Measurements from ENCODE around the gene LRRTM4. TPM values are rescaled to one million over a fixed set of nuclear protein-coding genes. Genes with fewer than 3 reads are reported as not detected.

LRRTM4 gene
- total RNA-seq, 1 experiment from 2014 or later, result 9.4 TPM

DNA sequence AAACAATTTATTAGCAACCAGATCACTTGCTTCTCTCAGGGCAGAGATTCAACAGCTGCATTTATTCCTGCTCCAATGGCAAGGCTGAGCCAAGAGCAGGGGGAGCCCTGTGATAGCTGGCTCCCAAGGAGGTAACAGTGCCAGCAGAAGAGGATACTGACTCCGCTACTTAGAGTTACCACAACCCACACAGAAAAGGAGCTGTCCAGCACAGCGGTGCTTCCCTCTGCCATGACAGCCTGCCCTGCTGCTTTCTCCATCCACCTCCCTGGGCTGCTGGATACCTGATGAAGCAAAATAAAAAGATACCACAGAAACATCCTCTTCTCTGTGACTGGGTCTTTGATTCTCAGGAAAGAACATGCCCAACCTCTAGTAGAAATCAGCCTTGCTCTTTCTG is 467.2 kb downstream of the LRRTM4 start (continued):
- TF ChIP-seq, protein P1, sequence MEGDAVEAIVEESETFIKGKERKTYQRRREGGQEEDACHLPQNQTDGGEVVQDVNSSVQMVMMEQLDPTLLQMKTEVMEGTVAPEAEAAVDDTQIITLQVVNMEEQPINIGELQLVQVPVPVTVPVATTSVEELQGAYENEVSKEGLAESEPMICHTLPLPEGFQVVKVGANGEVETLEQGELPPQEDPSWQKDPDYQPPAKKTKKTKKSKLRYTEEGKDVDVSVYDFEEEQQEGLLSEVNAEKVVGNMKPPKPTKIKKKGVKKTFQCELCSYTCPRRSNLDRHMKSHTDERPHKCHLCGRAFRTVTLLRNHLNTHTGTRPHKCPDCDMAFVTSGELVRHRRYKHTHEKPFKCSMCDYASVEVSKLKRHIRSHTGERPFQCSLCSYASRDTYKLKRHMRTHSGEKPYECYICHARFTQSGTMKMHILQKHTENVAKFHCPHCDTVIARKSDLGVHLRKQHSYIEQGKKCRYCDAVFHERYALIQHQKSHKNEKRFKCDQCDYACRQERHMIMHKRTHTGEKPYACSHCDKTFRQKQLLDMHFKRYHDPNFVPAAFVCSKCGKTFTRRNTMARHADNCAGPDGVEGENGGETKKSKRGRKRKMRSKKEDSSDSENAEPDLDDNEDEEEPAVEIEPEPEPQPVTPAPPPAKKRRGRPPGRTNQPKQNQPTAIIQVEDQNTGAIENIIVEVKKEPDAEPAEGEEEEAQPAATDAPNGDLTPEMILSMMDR (IDR thresholded peaks at IDR 0.05), result no peak
- TF ChIP-seq CREM (CRISPR knock-in tag; IDR thresholded peaks at IDR 0.05), result no peak
- TF ChIP-seq, protein P2, sequence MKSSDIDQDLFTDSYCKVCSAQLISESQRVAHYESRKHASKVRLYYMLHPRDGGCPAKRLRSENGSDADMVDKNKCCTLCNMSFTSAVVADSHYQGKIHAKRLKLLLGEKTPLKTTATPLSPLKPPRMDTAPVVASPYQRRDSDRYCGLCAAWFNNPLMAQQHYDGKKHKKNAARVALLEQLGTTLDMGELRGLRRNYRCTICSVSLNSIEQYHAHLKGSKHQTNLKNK (CRISPR knock-in tag; IDR thresholded peaks at IDR 0.05), result no peak
- no peak for TF ChIP-seq PRRX2 (CRISPR knock-in tag; IDR thresholded peaks at IDR 0.05)
- TF ChIP-seq, protein P3, sequence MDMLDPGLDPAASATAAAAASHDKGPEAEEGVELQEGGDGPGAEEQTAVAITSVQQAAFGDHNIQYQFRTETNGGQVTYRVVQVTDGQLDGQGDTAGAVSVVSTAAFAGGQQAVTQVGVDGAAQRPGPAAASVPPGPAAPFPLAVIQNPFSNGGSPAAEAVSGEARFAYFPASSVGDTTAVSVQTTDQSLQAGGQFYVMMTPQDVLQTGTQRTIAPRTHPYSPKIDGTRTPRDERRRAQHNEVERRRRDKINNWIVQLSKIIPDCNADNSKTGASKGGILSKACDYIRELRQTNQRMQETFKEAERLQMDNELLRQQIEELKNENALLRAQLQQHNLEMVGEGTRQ (CRISPR knock-in tag; IDR thresholded peaks at IDR 0.05), result no peak
- TF ChIP-seq, protein P4, sequence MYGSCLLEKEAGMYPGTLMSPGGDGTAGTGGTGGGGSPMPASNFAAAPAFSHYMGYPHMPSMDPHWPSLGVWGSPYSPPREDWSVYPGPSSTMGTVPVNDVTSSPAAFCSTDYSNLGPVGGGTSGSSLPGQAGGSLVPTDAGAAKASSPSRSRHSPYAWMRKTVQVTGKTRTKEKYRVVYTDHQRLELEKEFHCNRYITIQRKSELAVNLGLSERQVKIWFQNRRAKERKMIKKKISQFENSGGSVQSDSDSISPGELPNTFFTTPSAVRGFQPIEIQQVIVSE (CRISPR knock-in tag; IDR thresholded peaks at IDR 0.05; ENCODE audit: borderline replicate concordance), result no peak
- TF ChIP-seq FOXJ3 (CRISPR knock-in tag; IDR thresholded peaks at IDR 0.05; ENCODE audit: borderline replicate concordance), result no peak
- TF ChIP-seq ELF4 (CRISPR knock-in tag; IDR thresholded peaks at IDR 0.05; ENCODE audit: low read depth), result no peak
- TF ChIP-seq NR3C1 (CRISPR knock-in tag; conservative IDR thresholded peaks at IDR 0.05; ENCODE audit: low read depth), result no peak
- TF ChIP-seq, protein P5, sequence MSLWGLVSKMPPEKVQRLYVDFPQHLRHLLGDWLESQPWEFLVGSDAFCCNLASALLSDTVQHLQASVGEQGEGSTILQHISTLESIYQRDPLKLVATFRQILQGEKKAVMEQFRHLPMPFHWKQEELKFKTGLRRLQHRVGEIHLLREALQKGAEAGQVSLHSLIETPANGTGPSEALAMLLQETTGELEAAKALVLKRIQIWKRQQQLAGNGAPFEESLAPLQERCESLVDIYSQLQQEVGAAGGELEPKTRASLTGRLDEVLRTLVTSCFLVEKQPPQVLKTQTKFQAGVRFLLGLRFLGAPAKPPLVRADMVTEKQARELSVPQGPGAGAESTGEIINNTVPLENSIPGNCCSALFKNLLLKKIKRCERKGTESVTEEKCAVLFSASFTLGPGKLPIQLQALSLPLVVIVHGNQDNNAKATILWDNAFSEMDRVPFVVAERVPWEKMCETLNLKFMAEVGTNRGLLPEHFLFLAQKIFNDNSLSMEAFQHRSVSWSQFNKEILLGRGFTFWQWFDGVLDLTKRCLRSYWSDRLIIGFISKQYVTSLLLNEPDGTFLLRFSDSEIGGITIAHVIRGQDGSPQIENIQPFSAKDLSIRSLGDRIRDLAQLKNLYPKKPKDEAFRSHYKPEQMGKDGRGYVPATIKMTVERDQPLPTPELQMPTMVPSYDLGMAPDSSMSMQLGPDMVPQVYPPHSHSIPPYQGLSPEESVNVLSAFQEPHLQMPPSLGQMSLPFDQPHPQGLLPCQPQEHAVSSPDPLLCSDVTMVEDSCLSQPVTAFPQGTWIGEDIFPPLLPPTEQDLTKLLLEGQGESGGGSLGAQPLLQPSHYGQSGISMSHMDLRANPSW (CRISPR knock-in tag; conservative IDR thresholded peaks at IDR 0.05; ENCODE audit: low read depth), result no peak
- no peak for TF ChIP-seq ZNF263 (CRISPR knock-in tag; IDR thresholded peaks at IDR 0.05; ENCODE audit: low read depth)
- TF ChIP-seq JUN (CRISPR knock-in tag; IDR thresholded peaks at IDR 0.05), result no peak
- TF ChIP-seq ESRRA (CRISPR knock-in tag; IDR thresholded peaks at IDR 0.05; ENCODE audit: borderline replicate concordance), result no peak
- no peak for TF ChIP-seq HMGA2 (CRISPR knock-in tag; IDR thresholded peaks at IDR 0.05)
- TF ChIP-seq ZNF232 (CRISPR knock-in tag; IDR thresholded peaks at IDR 0.05), result 0 out of 2 replicates have a peak, but pooled peaks have one; percentile 63
- TF ChIP-seq NFE2L1 (CRISPR knock-in tag; IDR thresholded peaks at IDR 0.05), result no peak; the same call in 1 of the 2 replicates
- TF ChIP-seq, protein P6, sequence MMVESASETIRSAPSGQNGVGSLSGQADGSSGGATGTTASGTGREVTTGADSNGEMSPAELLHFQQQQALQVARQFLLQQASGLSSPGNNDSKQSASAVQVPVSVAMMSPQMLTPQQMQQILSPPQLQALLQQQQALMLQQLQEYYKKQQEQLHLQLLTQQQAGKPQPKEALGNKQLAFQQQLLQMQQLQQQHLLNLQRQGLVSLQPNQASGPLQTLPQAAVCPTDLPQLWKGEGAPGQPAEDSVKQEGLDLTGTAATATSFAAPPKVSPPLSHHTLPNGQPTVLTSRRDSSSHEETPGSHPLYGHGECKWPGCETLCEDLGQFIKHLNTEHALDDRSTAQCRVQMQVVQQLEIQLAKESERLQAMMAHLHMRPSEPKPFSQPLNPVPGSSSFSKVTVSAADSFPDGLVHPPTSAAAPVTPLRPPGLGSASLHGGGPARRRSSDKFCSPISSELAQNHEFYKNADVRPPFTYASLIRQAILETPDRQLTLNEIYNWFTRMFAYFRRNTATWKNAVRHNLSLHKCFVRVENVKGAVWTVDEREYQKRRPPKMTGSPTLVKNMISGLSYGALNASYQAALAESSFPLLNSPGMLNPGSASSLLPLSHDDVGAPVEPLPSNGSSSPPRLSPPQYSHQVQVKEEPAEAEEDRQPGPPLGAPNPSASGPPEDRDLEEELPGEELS (CRISPR knock-in tag; IDR thresholded peaks at IDR 0.05), result peak; percentile 61
- TF ChIP-seq, protein P7, sequence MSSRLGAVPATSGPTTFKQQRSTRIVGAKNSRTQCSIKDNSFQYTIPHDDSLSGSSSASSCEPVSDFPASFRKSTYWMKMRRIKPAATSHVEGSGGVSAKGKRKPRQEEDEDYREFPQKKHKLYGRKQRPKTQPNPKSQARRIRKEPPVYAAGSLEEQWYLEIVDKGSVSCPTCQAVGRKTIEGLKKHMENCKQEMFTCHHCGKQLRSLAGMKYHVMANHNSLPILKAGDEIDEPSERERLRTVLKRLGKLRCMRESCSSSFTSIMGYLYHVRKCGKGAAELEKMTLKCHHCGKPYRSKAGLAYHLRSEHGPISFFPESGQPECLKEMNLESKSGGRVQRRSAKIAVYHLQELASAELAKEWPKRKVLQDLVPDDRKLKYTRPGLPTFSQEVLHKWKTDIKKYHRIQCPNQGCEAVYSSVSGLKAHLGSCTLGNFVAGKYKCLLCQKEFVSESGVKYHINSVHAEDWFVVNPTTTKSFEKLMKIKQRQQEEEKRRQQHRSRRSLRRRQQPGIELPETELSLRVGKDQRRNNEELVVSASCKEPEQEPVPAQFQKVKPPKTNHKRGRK (CRISPR knock-in tag; IDR thresholded peaks at IDR 0.05; ENCODE audit: borderline replicate concordance), result no peak
- TF ChIP-seq NR1H2 (CRISPR knock-in tag; IDR thresholded peaks at IDR 0.05), result no peak
- TF ChIP-seq MXD4 (CRISPR knock-in tag; IDR thresholded peaks at IDR 0.05; ENCODE audit: borderline replicate concordance), result no peak
- no peak for TF ChIP-seq GRHL2 (CRISPR knock-in tag; IDR thresholded peaks at IDR 0.05; ENCODE audit: insufficient replicate concordance, severe bottlenecking)
- TF ChIP-seq ZNF219 (CRISPR knock-in tag; IDR thresholded peaks at IDR 0.05; ENCODE audit: borderline replicate concordance), result no peak
- TF ChIP-seq GABPB1 (CRISPR knock-in tag; IDR thresholded peaks at IDR 0.05), result no peak
- TF ChIP-seq, protein P8, sequence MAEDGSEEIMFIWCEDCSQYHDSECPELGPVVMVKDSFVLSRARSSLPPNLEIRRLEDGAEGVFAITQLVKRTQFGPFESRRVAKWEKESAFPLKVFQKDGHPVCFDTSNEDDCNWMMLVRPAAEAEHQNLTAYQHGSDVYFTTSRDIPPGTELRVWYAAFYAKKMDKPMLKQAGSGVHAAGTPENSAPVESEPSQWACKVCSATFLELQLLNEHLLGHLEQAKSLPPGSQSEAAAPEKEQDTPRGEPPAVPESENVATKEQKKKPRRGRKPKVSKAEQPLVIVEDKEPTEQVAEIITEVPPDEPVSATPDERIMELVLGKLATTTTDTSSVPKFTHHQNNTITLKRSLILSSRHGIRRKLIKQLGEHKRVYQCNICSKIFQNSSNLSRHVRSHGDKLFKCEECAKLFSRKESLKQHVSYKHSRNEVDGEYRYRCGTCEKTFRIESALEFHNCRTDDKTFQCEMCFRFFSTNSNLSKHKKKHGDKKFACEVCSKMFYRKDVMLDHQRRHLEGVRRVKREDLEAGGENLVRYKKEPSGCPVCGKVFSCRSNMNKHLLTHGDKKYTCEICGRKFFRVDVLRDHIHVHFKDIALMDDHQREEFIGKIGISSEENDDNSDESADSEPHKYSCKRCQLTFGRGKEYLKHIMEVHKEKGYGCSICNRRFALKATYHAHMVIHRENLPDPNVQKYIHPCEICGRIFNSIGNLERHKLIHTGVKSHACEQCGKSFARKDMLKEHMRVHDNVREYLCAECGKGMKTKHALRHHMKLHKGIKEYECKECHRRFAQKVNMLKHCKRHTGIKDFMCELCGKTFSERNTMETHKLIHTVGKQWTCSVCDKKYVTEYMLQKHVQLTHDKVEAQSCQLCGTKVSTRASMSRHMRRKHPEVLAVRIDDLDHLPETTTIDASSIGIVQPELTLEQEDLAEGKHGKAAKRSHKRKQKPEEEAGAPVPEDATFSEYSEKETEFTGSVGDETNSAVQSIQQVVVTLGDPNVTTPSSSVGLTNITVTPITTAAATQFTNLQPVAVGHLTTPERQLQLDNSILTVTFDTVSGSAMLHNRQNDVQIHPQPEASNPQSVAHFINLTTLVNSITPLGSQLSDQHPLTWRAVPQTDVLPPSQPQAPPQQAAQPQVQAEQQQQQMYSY (CRISPR knock-in tag; IDR thresholded peaks at IDR 0.05), result 0 out of 2 replicates have a peak, but pooled peaks have one; percentile 14
- TF ChIP-seq OVOL2 (CRISPR knock-in tag; IDR thresholded peaks at IDR 0.05; ENCODE audit: borderline replicate concordance), result no peak
- TF ChIP-seq, protein P9, sequence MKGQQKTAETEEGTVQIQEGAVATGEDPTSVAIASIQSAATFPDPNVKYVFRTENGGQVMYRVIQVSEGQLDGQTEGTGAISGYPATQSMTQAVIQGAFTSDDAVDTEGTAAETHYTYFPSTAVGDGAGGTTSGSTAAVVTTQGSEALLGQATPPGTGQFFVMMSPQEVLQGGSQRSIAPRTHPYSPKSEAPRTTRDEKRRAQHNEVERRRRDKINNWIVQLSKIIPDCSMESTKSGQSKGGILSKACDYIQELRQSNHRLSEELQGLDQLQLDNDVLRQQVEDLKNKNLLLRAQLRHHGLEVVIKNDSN (CRISPR knock-in tag; IDR thresholded peaks at IDR 0.05), result no peak

Measured in WTC11 (cell line).